ENCODE results near the gene ITPRIPL1.

Gene ITPRIPL1

GRCh38 chr2:96320728-96321622 lies 4.1 kb upstream of the ITPRIPL1 start:
- peak overlapping the region; percentile 14 for H3K14ac ChIP-seq (ENCODE audit: low read length)
- H2BK120ac ChIP-seq (ENCODE audit: low read depth, low read length) = peak overlapping the region; percentile 13
- peak overlapping the region; percentile 11 for H3K23ac ChIP-seq (ENCODE audit: low read depth, low read length, poor library complexity)
- H3K27ac ChIP-seq (replicated peaks; ENCODE audit: low read length) = no peak overlapping the region
- H3K4me1 ChIP-seq (ENCODE audit: control insufficient read depth in 2 of 2, insufficient read depth in 1 of 2, low read depth in 1 of 2, low read length in 2 of 2) = peaks cover 7 to 12% of the 10 kb centered on the region in 2 donors
- peak overlapping the region; percentile 15 for H2AK5ac ChIP-seq (ENCODE audit: low read depth, low read length)
- peak overlapping the region; percentile 96 for H3K18ac ChIP-seq (ENCODE audit: low read length)
- no peak overlapping the region for H2BK12ac ChIP-seq (ENCODE audit: low read length)
- H3K27me3 ChIP-seq (ENCODE audit: control insufficient read depth in 3 of 3, insufficient read depth in 3 of 3, low read depth in 1 of 3, low read length in 3 of 3) = peaks cover 0 to 34% (median 4%) of the 10 kb centered on the region in 3 experiments
- H3K4ac ChIP-seq (ENCODE audit: low read length) = no peak overlapping the region
- H3K79me1 ChIP-seq (ENCODE audit: low read depth, low read length) = peaks cover 1% of the 10 kb centered on the region
- peak overlapping the region; percentile 69 to 87 for H3K4me3 ChIP-seq (ENCODE audit: low read length in 2 of 2)
- H2BK15ac ChIP-seq (ENCODE audit: low read length) = peak overlapping the region; percentile 18
- H2BK5ac ChIP-seq (ENCODE audit: low read length) = peak overlapping the region; percentile 45
- DNase-seq (ENCODE audit: low spot score) = peak; percentile 27
- H4K8ac ChIP-seq (ENCODE audit: low read depth, low read length) = no peak overlapping the region
- H3K4me2 ChIP-seq (ENCODE audit: insufficient read depth, low read length, poor library complexity, severe bottlenecking) = peak overlapping the region; percentile 99
- H2AFZ ChIP-seq (ENCODE audit: low read length) = peak overlapping the region; percentile 94
- no CpG with 5 or more reads among the region's 41 CpGs for WGBS, 2 donors (ENCODE audit: extremely low coverage in 2 of 2, insufficient read length in 2 of 2, insufficient replicate concordance in 1 of 2)
- H3K9me3 ChIP-seq (replicated peaks in 1 of 2; ENCODE audit: control insufficient read depth in 2 of 2, insufficient read depth in 1 of 2, low read depth in 1 of 2, low read length in 2 of 2) = no peaks in the 10 kb centered on the region
- no peaks in the 10 kb centered on the region for H3K36me3 ChIP-seq (replicated peaks in 1 of 2; ENCODE audit: control insufficient read depth in 2 of 2, insufficient read depth in 2 of 2, low read length in 2 of 2)
- peak overlapping the region; percentile 80 for H3K9ac ChIP-seq (ENCODE audit: low read depth, low read length, poor library complexity)
- peak overlapping the region; percentile 57 for H4K91ac ChIP-seq (ENCODE audit: low read depth, low read length, poor library complexity)

GRCh38 chr2:96323849-96324248 lies 1.3 kb upstream of the ITPRIPL1 start:
- Histone ChIP-seq H2BK120ac (ENCODE audit: low read depth, low read length) (no peak overlapping the region), H2AFZ (ENCODE audit: low read length) (no peak overlapping the region), H3K27me3 (ENCODE audit: control insufficient read depth in 3 of 3, insufficient read depth in 3 of 3, low read depth in 1 of 3, low read length in 3 of 3) (peaks cover 0 to 34% (median 10%) of the 10 kb centered on the region in 3 experiments), H2BK5ac (ENCODE audit: low read length) (no peak overlapping the region), H3K4me3 (ENCODE audit: low read length in 2 of 2) (no peak overlapping the region), H3K36me3 (replicated peaks in 1 of 2; ENCODE audit: control insufficient read depth in 2 of 2, insufficient read depth in 2 of 2, low read length in 2 of 2) (peaks cover 0 to 4% of the 10 kb centered on the region in 2 donors), H3K14ac (ENCODE audit: low read length) (no peak overlapping the region), H3K79me1 (ENCODE audit: low read depth, low read length) (peaks cover 1% of the 10 kb centered on the region), H2BK12ac (ENCODE audit: low read length) (no peak overlapping the region), H3K4me2 (ENCODE audit: insufficient read depth, low read length, poor library complexity, severe bottlenecking) (no peak overlapping the region), H3K18ac (ENCODE audit: low read length) (no peak overlapping the region), H4K8ac (ENCODE audit: low read depth, low read length) (no peak overlapping the region), H2BK15ac (ENCODE audit: low read length) (no peak overlapping the region), H3K4ac (ENCODE audit: low read length) (no peak overlapping the region), H2AK5ac (ENCODE audit: low read depth, low read length) (no peak overlapping the region), H3K9ac (ENCODE audit: low read depth, low read length, poor library complexity) (no peak overlapping the region), H3K23ac (ENCODE audit: low read depth, low read length, poor library complexity) (no peak overlapping the region), H3K4me1 (ENCODE audit: control insufficient read depth in 2 of 2, insufficient read depth in 1 of 2, low read depth in 1 of 2, low read length in 2 of 2) (peaks cover 4 to 11% of the 10 kb centered on the region in 2 donors), H3K27ac (replicated peaks; ENCODE audit: low read length) (no peak overlapping the region), H3K9me3 (replicated peaks in 1 of 2; ENCODE audit: control insufficient read depth in 2 of 2, insufficient read depth in 1 of 2, low read depth in 1 of 2, low read length in 2 of 2) (no peaks in the 10 kb centered on the region), H4K91ac (ENCODE audit: low read depth, low read length, poor library complexity) (no peak overlapping the region)
- no CpG with 5 or more reads among the region's 1 CpG for WGBS, 2 donors (ENCODE audit: extremely low coverage in 2 of 2, insufficient read length in 2 of 2, insufficient replicate concordance in 1 of 2)
- no peak for DNase-seq (ENCODE audit: low spot score)

GRCh38 chr2:96324721-96325040 lies 436 bp upstream of the ITPRIPL1 start:
- Histone ChIP-seq H3K18ac (ENCODE audit: low read length) (peak overlapping the region; percentile 93), H3K4ac (ENCODE audit: low read length) (no peak overlapping the region), H3K27ac (replicated peaks; ENCODE audit: low read length) (no peak overlapping the region), H3K36me3 (replicated peaks in 1 of 2; ENCODE audit: control insufficient read depth in 2 of 2, insufficient read depth in 2 of 2, low read length in 2 of 2) (peaks cover 0 to 4% of the 10 kb centered on the region in 2 donors), H3K9ac (ENCODE audit: low read depth, low read length, poor library complexity) (no peak overlapping the region), H2BK120ac (ENCODE audit: low read depth, low read length) (no peak overlapping the region), H2AK5ac (ENCODE audit: low read depth, low read length) (no peak overlapping the region), H3K27me3 (ENCODE audit: control insufficient read depth in 3 of 3, insufficient read depth in 3 of 3, low read depth in 1 of 3, low read length in 3 of 3) (peaks cover 0 to 34% (median 10%) of the 10 kb centered on the region in 3 experiments), H3K4me2 (ENCODE audit: insufficient read depth, low read length, poor library complexity, severe bottlenecking) (peak overlapping the region; percentile 93), H2BK12ac (ENCODE audit: low read length) (no peak overlapping the region), H4K91ac (ENCODE audit: low read depth, low read length, poor library complexity) (no peak overlapping the region), H3K4me1 (ENCODE audit: control insufficient read depth in 2 of 2, insufficient read depth in 1 of 2, low read depth in 1 of 2, low read length in 2 of 2) (peaks cover 6 to 11% of the 10 kb centered on the region in 2 donors), H3K14ac (ENCODE audit: low read length) (no peak overlapping the region), H2BK5ac (ENCODE audit: low read length) (peak overlapping the region; percentile 88), H3K9me3 (replicated peaks in 1 of 2; ENCODE audit: control insufficient read depth in 2 of 2, insufficient read depth in 1 of 2, low read depth in 1 of 2, low read length in 2 of 2) (no peaks in the 10 kb centered on the region), H3K4me3 (ENCODE audit: low read length in 2 of 2) (peak overlapping the region in 1 of 2 donors; percentile 81), H3K23ac (ENCODE audit: low read depth, low read length, poor library complexity) (no peak overlapping the region), H2AFZ (ENCODE audit: low read length) (peak overlapping the region; percentile 75), H4K8ac (ENCODE audit: low read depth, low read length) (no peak overlapping the region), H2BK15ac (ENCODE audit: low read length) (peak overlapping the region; percentile 62), H3K79me1 (ENCODE audit: low read depth, low read length) (peaks cover 1% of the 10 kb centered on the region)
- no peak for DNase-seq (ENCODE audit: low spot score)
- no CpG with 5 or more reads among the region's 6 CpGs for WGBS, 2 donors (ENCODE audit: extremely low coverage in 2 of 2, insufficient read length in 2 of 2, insufficient replicate concordance in 1 of 2)

GRCh38 chr2:96325884-96326255 lies 753 bp downstream of the ITPRIPL1 start:
- no peak overlapping the region for H2AK5ac ChIP-seq (ENCODE audit: low read depth, low read length)
- peak overlapping the region; percentile 83 for H3K23ac ChIP-seq (ENCODE audit: low read depth, low read length, poor library complexity)
- no peak overlapping the region for H4K8ac ChIP-seq (ENCODE audit: low read depth, low read length)
- H3K79me1 ChIP-seq (ENCODE audit: low read depth, low read length) = peaks cover 1% of the 10 kb centered on the region
- H3K36me3 ChIP-seq (replicated peaks in 1 of 2; ENCODE audit: control insufficient read depth in 2 of 2, insufficient read depth in 2 of 2, low read length in 2 of 2) = peaks cover 0 to 4% of the 10 kb centered on the region in 2 donors
- peaks cover 0 to 29% (median 10%) of the 10 kb centered on the region in 3 experiments for H3K27me3 ChIP-seq (ENCODE audit: control insufficient read depth in 3 of 3, insufficient read depth in 3 of 3, low read depth in 1 of 3, low read length in 3 of 3)
- H3K9me3 ChIP-seq (replicated peaks in 1 of 2; ENCODE audit: control insufficient read depth in 2 of 2, insufficient read depth in 1 of 2, low read depth in 1 of 2, low read length in 2 of 2) = no peaks in the 10 kb centered on the region
- H3K4me3 ChIP-seq (ENCODE audit: low read length in 2 of 2) = no peak overlapping the region
- no peak overlapping the region for H4K91ac ChIP-seq (ENCODE audit: low read depth, low read length, poor library complexity)
- H2BK120ac ChIP-seq (ENCODE audit: low read depth, low read length) = no peak overlapping the region
- no peak overlapping the region for H2AFZ ChIP-seq (ENCODE audit: low read length)
- no peak overlapping the region for H2BK5ac ChIP-seq (ENCODE audit: low read length)
- peaks cover 3 to 9% of the 10 kb centered on the region in 2 donors for H3K4me1 ChIP-seq (ENCODE audit: control insufficient read depth in 2 of 2, insufficient read depth in 1 of 2, low read depth in 1 of 2, low read length in 2 of 2)
- no peak for DNase-seq (ENCODE audit: low spot score)
- no peak overlapping the region for H3K27ac ChIP-seq (replicated peaks; ENCODE audit: low read length)
- H2BK12ac ChIP-seq (ENCODE audit: low read length) = no peak overlapping the region
- peak overlapping the region; percentile 93 for H3K4me2 ChIP-seq (ENCODE audit: insufficient read depth, low read length, poor library complexity, severe bottlenecking)
- no peak overlapping the region for H2BK15ac ChIP-seq (ENCODE audit: low read length)
- H3K14ac ChIP-seq (ENCODE audit: low read length) = no peak overlapping the region
- WGBS, 2 donors (ENCODE audit: extremely low coverage in 2 of 2, insufficient read length in 2 of 2, insufficient replicate concordance in 1 of 2) = no CpG with 5 or more reads among the region's 8 CpGs
- H3K4ac ChIP-seq (ENCODE audit: low read length) = no peak overlapping the region
- H3K9ac ChIP-seq (ENCODE audit: low read depth, low read length, poor library complexity) = no peak overlapping the region
- H3K18ac ChIP-seq (ENCODE audit: low read length) = peak overlapping the region; percentile 79

Data from neuronal stem cell (in vitro differentiated cells).